HEK293T (cell line): ENCODE results near the gene ZNF362.

Source experiments
- ARNT ChIP-seq: fragments of 450-650 bp; IDR thresholded peaks from 2 replicates; pipeline ENCODE4 v1.6.1; 2017; ENCODE audit warnings: mild to moderate bottlenecking
- CTBP1 ChIP-seq: fragments of 450-650 bp; IDR thresholded peaks from 2 replicates; pipeline ENCODE4 v1.6.1; 2016; ENCODE audit warnings: borderline replicate concordance
- FOXK2 ChIP-seq: fragments of 450-650 bp; IDR thresholded peaks from 2 replicates; pipeline ENCODE4 v1.6.1; 2016; ENCODE audit warnings: mild to moderate bottlenecking
- FOXM1 ChIP-seq: fragments of 450-650 bp; IDR thresholded peaks from 2 replicates; pipeline ENCODE4 v1.6.1; 2017; ENCODE audit warnings: mild to moderate bottlenecking, borderline replicate concordance
- HDGF ChIP-seq: fragments of 450-650 bp; IDR thresholded peaks from 2 replicates; pipeline ENCODE4 v1.6.1; 2017; ENCODE audit warnings: antibody characterized with exemption, borderline replicate concordance
- LEF1 ChIP-seq: fragments of 450-650 bp; IDR thresholded peaks from 2 replicates; pipeline ENCODE4 v1.6.1; 2017; ENCODE audit warnings: mild to moderate bottlenecking, borderline replicate concordance
- NFRKB ChIP-seq: fragments of 450-650 bp; IDR thresholded peaks from 2 replicates; pipeline ENCODE4 v1.6.1; 2016; ENCODE audit warnings: mild to moderate bottlenecking, moderate library complexity
- PKNOX1 ChIP-seq: fragments of 450-650 bp; IDR thresholded peaks from 2 replicates; pipeline ENCODE4 v1.6.1; 2016
- SP1 ChIP-seq: fragments of 450-650 bp; IDR thresholded peaks from 2 replicates; pipeline ENCODE4 v1.6.1; 2017
- SUZ12 ChIP-seq: fragments of 450-650 bp; IDR thresholded peaks from 2 replicates; pipeline ENCODE4 v1.6.1; 2016; ENCODE audit warnings: mild to moderate bottlenecking
- TARDBP ChIP-seq: fragments of 450-650 bp; IDR thresholded peaks from 2 replicates; pipeline ENCODE4 v1.6.1; 2016

DNA sequence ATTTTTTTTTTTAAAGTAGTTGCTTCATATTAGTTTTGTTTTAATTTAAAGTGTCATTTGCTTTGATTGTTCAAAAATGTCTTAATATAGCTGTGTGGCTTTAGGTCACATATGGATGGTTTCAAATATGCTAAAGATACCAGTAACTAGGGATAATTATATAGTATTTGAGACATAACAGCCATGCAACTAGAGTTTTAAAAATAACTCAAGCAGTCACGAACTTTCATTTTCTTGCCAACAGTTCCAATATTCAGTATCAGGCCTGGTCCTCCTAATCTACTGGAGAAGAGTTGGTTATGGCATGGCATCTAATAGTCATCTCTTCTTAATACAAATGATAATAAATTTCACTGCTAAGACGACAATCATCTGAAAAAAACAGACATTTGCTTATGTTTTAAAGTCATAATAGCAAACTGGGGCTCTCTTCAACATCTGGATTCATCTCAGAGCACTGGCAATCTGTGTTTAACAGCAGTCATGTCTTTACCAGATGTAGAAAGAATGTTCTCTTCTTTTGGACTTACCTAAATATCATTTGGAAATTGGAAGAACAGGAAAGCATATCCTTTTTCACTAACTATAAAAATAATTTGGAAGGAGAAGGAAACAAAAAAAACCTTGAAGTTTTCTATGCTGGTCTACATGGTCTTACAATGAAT, 88.7 kb downstream of the ZNF362 start:
- no peak for TF ChIP-seq FOXM1
- TF ChIP-seq PKNOX1 = no peak
- TF ChIP-seq LEF1 = no peak
- no peak for TF ChIP-seq NFRKB
- TF ChIP-seq SP1 = no peak
- TF ChIP-seq ARNT = no peak
- no peak for TF ChIP-seq CTBP1
- no peak for TF ChIP-seq SUZ12
- TF ChIP-seq FOXK2 = no peak
- TF ChIP-seq TARDBP = no peak
- TF ChIP-seq HDGF = no peak
